Hematopoietic multipotent progenitor cell treated with erythropoietin and hydrocortisone succinate and interleukin-3 and kit ligand, for 8 days (in vitro differentiated cells): ENCODE data around the gene PLOD2.
"Not testable (repeated sequence)": the region's sequence is repeated elsewhere in the genome, so short reads cannot be mapped to it uniquely, and the experiment has no call there.

ENCODE experiments used
- DNase-seq: peaks from one replicate; pipeline ENCODE4 v3.0.0-alpha.2; 2015

The PLOD2 gene

GRCh38 chr3:146136647-146137046 is 24.3 kb downstream of the PLOD2 start:
- DNase-seq = no peak

- DNase-seq = no peak
Observed at GRCh38 chr3:146134348-146135117, 26.5 kb downstream of the PLOD2 start.

GRCh38 chr3:146133441-146133840 is 27.5 kb downstream of the PLOD2 start:
- DNase-seq = no peak

- no peak for DNase-seq
Observed at GRCh38 chr3:146131616-146132410, 29.2 kb downstream of the PLOD2 start.

GRCh38 chr3:146130881-146131371 is 30.1 kb downstream of the PLOD2 start:
- DNase-seq = no peak

GRCh38 chr3:146129750-146130149 is 31.2 kb downstream of the PLOD2 start:
- DNase-seq = no peak

- DNase-seq = no peak
Observed at GRCh38 chr3:146128939-146129338, 32.0 kb downstream of the PLOD2 start.

GRCh38 chr3:146128179-146128578 is 32.8 kb downstream of the PLOD2 start:
- no peak for DNase-seq

GRCh38 chr3:146125951-146126350 is 35.0 kb downstream of the PLOD2 start:
- no peak for DNase-seq

GRCh38 chr3:146124126-146124801 is 36.7 kb downstream of the PLOD2 start:
- no peak for DNase-seq

- no peak for DNase-seq
Observed at GRCh38 chr3:146117406-146118285, 43.3 kb downstream of the PLOD2 start.

GRCh38 chr3:146115619-146116018 is 45.4 kb downstream of the PLOD2 start:
- no peak for DNase-seq

- not testable (repeated sequence) for DNase-seq
Observed at GRCh38 chr3:146113804-146114203, 47.2 kb downstream of the PLOD2 start.

GRCh38 chr3:146111337-146111736 is 49.6 kb downstream of the PLOD2 start:
- no peak for DNase-seq

GRCh38 chr3:146110161-146110560 is 50.8 kb downstream of the PLOD2 start:
- DNase-seq = no peak

- DNase-seq = no peak
Observed at GRCh38 chr3:146106986-146107385, 54.0 kb downstream of the PLOD2 start.

GRCh38 chr3:146104068-146104467 is 56.9 kb downstream of the PLOD2 start:
- DNase-seq = no peak

- no peak for DNase-seq
Observed at GRCh38 chr3:146102885-146103284, 58.1 kb downstream of the PLOD2 start.

GRCh38 chr3:146101538-146101937 is 59.4 kb downstream of the PLOD2 start:
- DNase-seq = no peak

- no peak for DNase-seq
Observed at GRCh38 chr3:146100825-146101444, 60.0 kb downstream of the PLOD2 start.

- no peak for DNase-seq
Observed at GRCh38 chr3:146100180-146100579, 60.8 kb downstream of the PLOD2 start.

GRCh38 chr3:146099316-146099715 is 61.7 kb downstream of the PLOD2 start:
- no peak for DNase-seq
